HG02623 (cell line): ENCODE data around the gene SIPA1L3.

ENCODE experiments used
- ATAC-seq: cut with Tn5 transposase; IDR thresholded peaks from one replicate; pipeline ENCODE4 v1.9.1; 2021; ENCODE audit warnings: moderate library complexity; ENCODE audit not compliant: unreplicated experiment

SIPA1L3 gene

GRCh38 chr19:38036707-38037611 lies 130.0 kb downstream of the SIPA1L3 start:
- ATAC-seq, result no peak

DNA sequence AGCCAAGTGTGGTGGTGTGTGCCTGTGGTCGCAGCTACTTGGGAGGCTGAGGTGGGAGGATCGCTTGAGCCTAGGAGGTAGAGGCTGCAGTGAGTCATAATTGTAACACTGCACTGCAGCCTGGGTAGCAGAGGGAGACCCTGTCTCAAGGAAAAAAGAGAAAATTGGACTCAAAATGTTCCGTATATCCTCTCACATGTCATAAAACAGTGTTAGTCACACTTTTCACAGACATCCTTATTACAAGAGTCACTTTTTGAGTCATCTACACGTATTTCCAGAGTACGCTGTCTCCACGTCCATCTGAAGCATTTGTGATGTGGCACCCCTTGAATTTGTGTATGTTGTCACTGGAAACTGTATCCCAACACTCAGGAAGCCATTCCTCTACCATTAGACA lies 133.0 kb downstream of the SIPA1L3 start:
- no peak for ATAC-seq

- ATAC-seq, result no peak
Measured at GRCh38 chr19:38042132-38042531, 135.1 kb downstream of the SIPA1L3 start.

DNA sequence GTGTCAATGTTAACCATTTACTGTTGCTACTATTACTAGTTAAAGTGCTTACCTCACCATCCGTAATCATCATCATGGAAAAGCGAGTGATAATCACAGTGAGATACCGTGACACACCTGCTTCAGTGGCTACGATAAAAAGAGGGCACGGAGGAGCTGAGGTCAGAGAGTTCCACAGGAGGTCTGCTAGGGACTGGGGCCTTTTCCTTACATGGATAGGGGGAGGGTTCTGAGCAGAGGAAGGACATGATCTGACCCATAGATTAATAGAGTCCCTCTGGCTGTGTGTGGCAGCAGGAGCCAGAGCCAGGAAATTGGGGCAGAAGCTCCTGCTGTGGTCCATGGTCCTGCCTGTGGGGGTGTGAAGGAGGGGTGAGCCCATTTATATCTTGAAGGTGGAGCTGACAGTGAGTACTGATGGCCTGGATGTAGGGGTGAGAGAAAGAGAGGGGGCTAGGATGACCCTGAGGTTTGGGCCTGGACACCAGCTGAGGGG lies 136.7 kb downstream of the SIPA1L3 start:
- ATAC-seq, result no peak

DNA sequence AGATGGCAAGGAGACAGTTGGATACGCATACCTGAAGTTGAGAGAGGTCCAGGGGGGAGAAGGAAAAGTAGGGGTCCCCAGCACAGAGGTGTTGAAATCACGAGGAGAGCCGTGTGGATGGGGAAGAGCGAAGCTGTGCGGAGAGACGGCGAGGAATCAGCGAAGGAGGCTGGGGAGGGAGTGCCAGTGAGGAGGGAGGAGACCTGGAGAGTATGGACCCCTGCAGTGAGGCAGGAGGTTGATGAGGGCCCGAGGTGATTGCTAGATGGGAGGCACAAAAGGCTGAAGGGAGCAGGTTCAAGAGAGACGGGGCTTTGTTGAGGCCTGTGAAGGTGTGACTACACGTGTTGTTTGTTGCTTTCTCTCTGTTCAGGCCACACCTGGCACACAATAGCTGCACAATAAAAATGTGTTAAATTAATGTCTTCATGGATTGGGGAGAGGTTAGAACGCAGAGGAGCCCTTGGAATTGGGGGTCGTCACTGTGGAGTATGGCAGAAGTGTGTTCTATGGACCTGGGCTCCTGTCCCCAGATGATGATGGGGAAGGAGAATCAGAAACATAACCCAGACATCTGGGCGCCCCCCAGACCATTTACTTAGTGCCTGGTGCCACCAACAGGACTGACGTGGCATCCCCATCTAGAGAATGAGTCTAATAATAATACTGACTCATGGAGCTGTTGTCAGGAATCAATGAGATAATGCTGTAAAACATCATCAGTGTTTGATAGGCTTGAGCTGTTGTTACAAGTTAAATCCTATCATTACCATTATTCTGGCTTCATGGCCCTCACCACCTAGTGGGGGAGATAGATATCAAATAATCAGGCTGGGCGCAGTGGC lies 137.5 kb downstream of the SIPA1L3 start:
- no peak for ATAC-seq

DNA sequence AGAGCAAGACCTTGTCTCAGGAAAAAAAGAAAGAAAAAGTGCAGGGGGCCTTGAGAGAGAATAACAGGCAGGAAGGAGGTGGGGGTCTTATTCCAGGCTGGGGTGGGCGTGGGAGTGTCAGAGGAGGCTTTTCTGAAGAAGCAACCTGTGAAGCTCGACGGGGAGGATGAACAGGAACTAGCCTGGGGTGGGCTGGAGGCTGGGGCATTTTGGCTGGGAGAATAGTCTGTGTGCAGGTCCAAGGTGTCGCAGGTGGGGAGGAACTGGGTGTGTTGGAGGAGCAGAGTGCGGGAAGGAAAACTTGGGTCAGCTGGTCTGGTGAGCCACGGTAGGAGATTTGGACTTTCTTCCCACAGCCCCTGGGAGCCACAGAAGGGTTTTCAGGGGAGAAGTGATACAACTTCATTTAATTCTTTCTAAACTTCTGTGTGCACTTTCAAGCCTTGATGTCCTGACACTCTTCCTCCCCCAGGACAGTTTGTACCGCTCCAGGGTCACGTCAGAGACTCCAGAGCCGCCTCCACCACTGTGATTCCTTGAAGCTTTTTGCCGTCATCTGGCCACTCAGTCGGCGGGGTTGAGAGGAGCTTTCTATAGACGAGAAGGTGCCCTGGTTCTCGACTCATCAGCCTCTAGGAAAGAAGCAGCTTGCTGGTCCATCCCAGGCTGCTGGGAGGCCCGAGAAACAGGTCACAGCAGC lies 138.7 kb downstream of the SIPA1L3 start:
- no peak for ATAC-seq

GRCh38 chr19:38046254-38047048 lies 139.4 kb downstream of the SIPA1L3 start:
- ATAC-seq, result no peak

DNA sequence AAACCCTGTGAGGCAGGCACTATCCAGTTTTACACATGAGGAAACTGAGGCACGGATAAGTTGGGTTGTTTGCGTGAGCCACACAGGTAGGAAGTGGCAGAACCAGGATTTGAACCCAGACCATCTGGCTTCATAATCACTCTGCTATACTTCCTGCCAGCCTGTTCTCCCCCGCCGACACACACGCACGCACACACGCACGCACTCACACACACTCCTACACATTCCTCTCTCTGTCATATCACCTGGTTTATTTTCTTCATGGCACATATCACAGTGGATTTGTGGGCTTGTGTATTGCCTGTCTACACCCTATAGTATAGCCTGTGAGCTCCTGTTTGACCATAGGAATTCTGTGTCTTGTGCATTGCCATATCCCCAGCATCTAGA lies 140.0 kb downstream of the SIPA1L3 start:
- ATAC-seq, result no peak

DNA sequence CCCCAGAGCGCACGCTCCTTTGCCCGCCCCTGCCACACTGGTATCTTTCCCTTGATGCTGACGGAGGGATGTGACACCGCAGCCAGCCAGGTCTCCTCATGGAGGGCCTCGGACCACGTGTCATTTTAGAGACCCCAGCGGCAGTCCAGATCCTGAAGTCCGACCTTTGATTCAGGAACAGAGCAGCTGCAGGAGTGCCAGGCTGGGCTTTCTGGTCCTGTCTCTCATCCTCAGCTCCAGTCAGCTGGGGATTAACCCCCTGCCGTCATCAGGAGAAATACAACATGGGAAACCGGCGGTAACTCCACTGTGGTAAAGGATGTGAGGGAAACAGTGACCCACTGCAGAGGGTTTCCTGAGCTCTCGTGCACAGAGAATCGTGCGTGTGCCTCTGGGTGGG lies 140.6 kb downstream of the SIPA1L3 start:
- ATAC-seq, result no peak

DNA sequence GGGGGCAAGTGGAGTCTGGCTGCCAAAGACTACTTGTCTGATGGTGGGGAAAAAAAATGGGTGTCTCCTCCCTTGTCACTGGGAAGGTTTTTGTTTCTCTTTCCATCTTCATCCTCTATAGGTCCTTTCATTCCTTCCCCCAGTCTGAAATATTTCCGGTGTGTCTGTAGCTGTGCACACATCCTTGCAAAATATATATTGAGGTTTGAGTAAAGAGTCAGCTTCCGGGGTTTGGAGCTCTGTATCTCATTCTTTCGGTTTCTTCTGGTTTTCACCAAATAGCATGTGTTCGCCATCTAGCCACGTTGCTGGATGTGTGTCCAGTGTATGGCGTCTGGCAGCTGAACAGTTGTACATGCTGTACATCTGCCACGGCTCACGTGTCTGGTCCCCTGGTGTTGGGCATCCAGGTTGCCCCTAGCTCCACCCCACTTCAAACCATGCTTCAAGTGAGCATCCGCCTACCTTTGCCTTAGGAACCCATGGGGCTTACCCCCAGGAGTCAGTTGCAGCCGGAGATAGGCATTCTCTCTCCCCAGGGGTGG lies 142.2 kb downstream of the SIPA1L3 start:
- peak; percentile 46 for ATAC-seq

GRCh38 chr19:38055010-38055409 lies 148.0 kb downstream of the SIPA1L3 start:
- ATAC-seq, result no peak

GRCh38 chr19:38055655-38056521 lies 148.9 kb downstream of the SIPA1L3 start:
- no peak for ATAC-seq

DNA sequence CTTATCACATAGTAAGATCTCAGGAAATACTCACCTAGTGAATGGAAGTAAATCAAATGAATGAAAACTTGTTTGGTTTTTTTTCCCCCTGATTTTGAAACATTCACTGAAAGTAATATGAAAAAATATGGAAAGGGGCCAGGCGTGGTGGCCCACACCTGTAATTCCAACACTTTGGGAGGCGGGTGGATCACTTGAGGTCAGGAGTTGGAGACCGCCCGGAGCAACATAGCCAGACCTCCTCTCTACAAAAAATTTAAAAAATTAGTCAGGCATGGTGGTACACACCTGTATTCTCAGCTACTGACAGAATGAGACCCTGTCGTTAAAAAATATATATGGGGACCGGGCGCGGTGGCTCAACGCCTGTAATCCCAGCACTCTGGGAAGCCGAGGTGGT lies 149.6 kb downstream of the SIPA1L3 start:
- no peak for ATAC-seq

- no peak for ATAC-seq
Measured at GRCh38 chr19:38057959-38058690, 151.1 kb downstream of the SIPA1L3 start.

DNA sequence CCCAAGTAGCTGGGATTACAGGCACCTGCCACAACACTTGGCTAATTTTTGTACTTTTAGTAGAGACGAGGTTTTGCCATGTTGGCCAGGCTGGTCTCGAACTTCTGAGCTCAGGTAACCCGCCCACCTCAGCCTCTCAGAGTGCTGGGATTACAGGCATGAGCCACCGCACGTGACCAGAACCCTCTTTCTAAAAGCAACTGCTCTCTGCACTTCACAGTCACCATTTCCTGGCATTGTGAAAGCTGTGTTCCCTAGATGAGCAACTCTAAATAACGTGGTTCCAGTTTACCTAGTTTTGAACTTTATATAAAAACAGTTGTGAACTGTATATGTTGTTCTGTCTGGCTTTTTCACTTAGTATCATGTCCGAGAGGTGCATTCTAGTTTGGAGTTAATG lies 152.9 kb downstream of the SIPA1L3 start:
- ATAC-seq, result no peak

GRCh38 chr19:38060331-38060730 lies 153.3 kb downstream of the SIPA1L3 start:
- ATAC-seq, result no peak

DNA sequence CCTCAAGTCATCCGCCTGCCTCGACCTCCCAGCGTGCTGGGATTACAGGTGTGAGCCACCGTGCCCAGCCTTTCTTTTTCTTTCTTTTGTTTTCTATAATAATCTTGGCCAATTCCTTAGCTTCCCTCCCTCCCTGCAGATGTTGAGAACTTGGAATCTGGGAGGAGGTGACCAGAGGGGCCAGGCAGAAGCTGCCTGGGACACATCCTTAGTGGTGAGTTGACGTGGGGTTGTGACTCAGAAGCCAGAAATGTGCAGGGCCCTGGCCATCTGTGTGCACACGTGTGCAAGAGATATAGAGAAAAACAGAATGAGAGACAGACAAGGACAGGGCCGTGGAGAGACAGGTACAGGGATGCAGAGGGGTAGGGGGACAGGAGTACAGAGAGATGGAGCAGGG lies 154.3 kb downstream of the SIPA1L3 start:
- no peak for ATAC-seq

GRCh38 chr19:38062959-38063761 lies 156.2 kb downstream of the SIPA1L3 start:
- ATAC-seq, result no peak
